IgD-negative memory B cell (primary cell): ENCODE results near the gene BCKDHB. TPM values are rescaled to one million over a fixed set of nuclear protein-coding genes. Genes with fewer than 3 reads are reported as not detected.

Source experiments
- H3K27ac Mint-ChIP-seq, 3 donors: one replicate each; pipeline ENCODE4 v1.8.0; 2020 to 2022; ENCODE audit warnings: mild to moderate bottlenecking in 3 of 3, mixed read lengths in 3 of 3, moderate library complexity in 1 of 3
- H3K27me3 Mint-ChIP-seq: one replicate; pipeline ENCODE4 v1.8.0; 2021; ENCODE audit warnings: mixed read lengths
- H3K36me3 Mint-ChIP-seq: one replicate; pipeline ENCODE4 v1.8.0; 2020; ENCODE audit warnings: mild to moderate bottlenecking, mixed read lengths
- H3K4me1 Mint-ChIP-seq, 3 donors: one replicate each; pipeline ENCODE4 v1.8.0; 2020 to 2022; ENCODE audit warnings: mixed read lengths in 3 of 3, mild to moderate bottlenecking in 1 of 3
- H3K4me3 Mint-ChIP-seq, 4 donors: one replicate each; pipeline ENCODE4 v1.8.0; 2020 to 2022; ENCODE audit warnings: mild to moderate bottlenecking in 4 of 4, mixed read lengths in 4 of 4, moderate library complexity in 3 of 4
- H3K9me3 Mint-ChIP-seq, 3 donors: one replicate each; pipeline ENCODE4 v1.8.0; 2020 to 2021; ENCODE audit warnings: mixed read lengths in 3 of 3, mild to moderate bottlenecking in 1 of 3
- polyA plus RNA-seq: library from polyadenylated mRNA; unstranded; fragments of 300-500 nt; fragmentation: Illumina TruSeq; gene quantifications from one replicate; pipeline ENCODE4 v1.2.3, GENCODE V29; 2021

The BCKDHB gene
- polyA plus RNA-seq, 1 donor from 2014 or later, result 17.4 TPM

GRCh38 chr6:80133020-80133419 lies 26.5 kb downstream of the BCKDHB start:
- Mint-ChIP-seq H3K9me3 (no peaks in the 10 kb centered on the region), H3K27ac (no peak overlapping the region), H3K36me3 (peaks cover 10% of the 10 kb centered on the region)

GRCh38 chr6:80134065-80134464 lies 27.6 kb downstream of the BCKDHB start:
- Mint-ChIP-seq H3K4me1 (no peaks in the 10 kb centered on the region), H3K4me3 (no peak overlapping the region), H3K9me3 (peaks cover 0 to 1% (median 0%) of the 10 kb centered on the region in 3 donors), H3K27ac (no peak overlapping the region), H3K27me3 (no peaks in the 10 kb centered on the region), H3K36me3 (peaks cover 10% of the 10 kb centered on the region)

More at GRCh38 chr6:80133020-80133419, 26.5 kb downstream of the BCKDHB start:
- H3K4me3 Mint-ChIP-seq, result no peak overlapping the region
- H3K27me3 Mint-ChIP-seq, result no peaks in the 10 kb centered on the region
- H3K4me1 Mint-ChIP-seq, result no peaks in the 10 kb centered on the region

GRCh38 chr6:80142586-80142985 lies 36.1 kb downstream of the BCKDHB start:
- Mint-ChIP-seq H3K27me3 (no peaks in the 10 kb centered on the region), H3K4me1 (no peaks in the 10 kb centered on the region), H3K27ac (no peak overlapping the region), H3K9me3 (peaks cover 0 to 1% (median 0%) of the 10 kb centered on the region in 3 donors), H3K4me3 (no peak overlapping the region), H3K36me3 (peaks cover 6% of the 10 kb centered on the region)

- Mint-ChIP-seq H3K4me1 (no peaks in the 10 kb centered on the region), H3K4me3 (no peak overlapping the region), H3K36me3 (peaks cover 6% of the 10 kb centered on the region), H3K27me3 (no peaks in the 10 kb centered on the region), H3K9me3 (no peaks in the 10 kb centered on the region), H3K27ac (no peak overlapping the region)
These were observed 37.0 kb downstream of the BCKDHB start for GRCh38 chr6:80143419-80143937.

- no peaks in the 10 kb centered on the region for H3K27me3 Mint-ChIP-seq
These were observed 38.4 kb downstream of the BCKDHB start for GRCh38 chr6:80144753-80145315.

GRCh38 chr6:80145509-80145908 lies 39.0 kb downstream of the BCKDHB start:
- H3K9me3 Mint-ChIP-seq, result no peaks in the 10 kb centered on the region
- no peak overlapping the region for H3K4me3 Mint-ChIP-seq
- H3K27ac Mint-ChIP-seq, result no peak overlapping the region
- peaks cover 9% of the 10 kb centered on the region for H3K36me3 Mint-ChIP-seq
- no peaks in the 10 kb centered on the region for H3K27me3 Mint-ChIP-seq
- no peaks in the 10 kb centered on the region for H3K4me1 Mint-ChIP-seq

More at GRCh38 chr6:80144753-80145315, 38.4 kb downstream of the BCKDHB start:
- no peak overlapping the region for H3K27ac Mint-ChIP-seq
- no peaks in the 10 kb centered on the region for H3K9me3 Mint-ChIP-seq
- H3K4me1 Mint-ChIP-seq, result no peaks in the 10 kb centered on the region
- H3K36me3 Mint-ChIP-seq, result peaks cover 6% of the 10 kb centered on the region
- no peak overlapping the region for H3K4me3 Mint-ChIP-seq

GRCh38 chr6:80145921-80146320 lies 39.5 kb downstream of the BCKDHB start:
- H3K4me3 Mint-ChIP-seq, result no peak overlapping the region
- H3K27ac Mint-ChIP-seq, result no peak overlapping the region
- no peaks in the 10 kb centered on the region for H3K9me3 Mint-ChIP-seq
- H3K36me3 Mint-ChIP-seq, result peaks cover 9% of the 10 kb centered on the region
- H3K4me1 Mint-ChIP-seq, result no peaks in the 10 kb centered on the region
- no peaks in the 10 kb centered on the region for H3K27me3 Mint-ChIP-seq

- H3K27ac Mint-ChIP-seq, result no peak overlapping the region
- no peaks in the 10 kb centered on the region for H3K27me3 Mint-ChIP-seq
- H3K4me1 Mint-ChIP-seq, result no peaks in the 10 kb centered on the region
- H3K9me3 Mint-ChIP-seq, result no peaks in the 10 kb centered on the region
- peaks cover 8% of the 10 kb centered on the region for H3K36me3 Mint-ChIP-seq
- H3K4me3 Mint-ChIP-seq, result no peak overlapping the region
These were observed 41.7 kb downstream of the BCKDHB start for GRCh38 chr6:80148220-80148619.

GRCh38 chr6:80151635-80152034 lies 45.2 kb downstream of the BCKDHB start:
- H3K36me3 Mint-ChIP-seq, result peaks cover 4% of the 10 kb centered on the region
- no peaks in the 10 kb centered on the region for H3K27me3 Mint-ChIP-seq
- H3K9me3 Mint-ChIP-seq, result peaks cover 0 to 2% (median 0%) of the 10 kb centered on the region in 3 donors
- H3K4me1 Mint-ChIP-seq, result no peaks in the 10 kb centered on the region
- H3K4me3 Mint-ChIP-seq, result no peak overlapping the region
- H3K27ac Mint-ChIP-seq, result no peak overlapping the region

- no peak overlapping the region for H3K27ac Mint-ChIP-seq
- H3K9me3 Mint-ChIP-seq, result peaks cover 0 to 2% (median 0%) of the 10 kb centered on the region in 3 donors
- H3K27me3 Mint-ChIP-seq, result no peaks in the 10 kb centered on the region
- no peaks in the 10 kb centered on the region for H3K4me1 Mint-ChIP-seq
- H3K36me3 Mint-ChIP-seq, result peaks cover 3% of the 10 kb centered on the region
- H3K4me3 Mint-ChIP-seq, result no peak overlapping the region
These were observed 47.7 kb downstream of the BCKDHB start for GRCh38 chr6:80154160-80154559.

- Mint-ChIP-seq H3K9me3 (peaks cover 0 to 2% (median 0%) of the 10 kb centered on the region in 3 donors), H3K36me3 (no peaks in the 10 kb centered on the region), H3K4me1 (no peaks in the 10 kb centered on the region), H3K27ac (no peak overlapping the region), H3K27me3 (no peaks in the 10 kb centered on the region), H3K4me3 (no peak overlapping the region)
These were observed 49.8 kb downstream of the BCKDHB start for GRCh38 chr6:80156221-80156620.

GRCh38 chr6:80158478-80158989 lies 52.1 kb downstream of the BCKDHB start:
- no peaks in the 10 kb centered on the region for H3K4me1 Mint-ChIP-seq
- H3K27ac Mint-ChIP-seq, result no peak overlapping the region
- H3K27me3 Mint-ChIP-seq, result no peaks in the 10 kb centered on the region

GRCh38 chr6:80161434-80161833 lies 55.0 kb downstream of the BCKDHB start:
- no peaks in the 10 kb centered on the region for H3K27me3 Mint-ChIP-seq
- no peaks in the 10 kb centered on the region for H3K9me3 Mint-ChIP-seq
- no peaks in the 10 kb centered on the region for H3K36me3 Mint-ChIP-seq
- no peak overlapping the region for H3K4me3 Mint-ChIP-seq
- peaks cover 2 to 7% (median 6%) of the 10 kb centered on the region in 3 donors for H3K4me1 Mint-ChIP-seq
- H3K27ac Mint-ChIP-seq, result no peak overlapping the region

More at GRCh38 chr6:80158478-80158989, 52.1 kb downstream of the BCKDHB start:
- peaks cover 0 to 2% (median 0%) of the 10 kb centered on the region in 3 donors for H3K9me3 Mint-ChIP-seq
- H3K4me3 Mint-ChIP-seq, result no peak overlapping the region
- H3K36me3 Mint-ChIP-seq, result no peaks in the 10 kb centered on the region

GRCh38 chr6:80163754-80164187 lies 57.3 kb downstream of the BCKDHB start:
- Mint-ChIP-seq H3K9me3 (no peaks in the 10 kb centered on the region), H3K27me3 (no peaks in the 10 kb centered on the region), H3K4me1 (peaks cover 2 to 7% (median 6%) of the 10 kb centered on the region in 3 donors), H3K36me3 (peaks cover 6% of the 10 kb centered on the region), H3K27ac (no peak overlapping the region), H3K4me3 (no peak overlapping the region)

GRCh38 chr6:80165143-80165542 lies 58.7 kb downstream of the BCKDHB start:
- Mint-ChIP-seq H3K4me1 (peaks cover 2 to 7% (median 6%) of the 10 kb centered on the region in 3 donors), H3K9me3 (no peaks in the 10 kb centered on the region), H3K27ac (no peak overlapping the region), H3K27me3 (no peaks in the 10 kb centered on the region), H3K4me3 (no peak overlapping the region), H3K36me3 (peaks cover 8% of the 10 kb centered on the region)

GRCh38 chr6:80165819-80166218 lies 59.3 kb downstream of the BCKDHB start:
- H3K9me3 Mint-ChIP-seq, result no peaks in the 10 kb centered on the region
- H3K36me3 Mint-ChIP-seq, result peaks cover 12% of the 10 kb centered on the region
- no peaks in the 10 kb centered on the region for H3K27me3 Mint-ChIP-seq
- peak overlapping the region in 1 of 3 donors; percentile 36 for H3K27ac Mint-ChIP-seq
- H3K4me3 Mint-ChIP-seq, result no peak overlapping the region
- peaks cover 2 to 7% (median 6%) of the 10 kb centered on the region in 3 donors for H3K4me1 Mint-ChIP-seq
